ENCODE results near the gene HHAT.
"Not testable (repeated sequence)": the region's sequence is repeated elsewhere in the genome, so short reads cannot be mapped to it uniquely, and the experiment has no call there.

Gene HHAT

DNA sequence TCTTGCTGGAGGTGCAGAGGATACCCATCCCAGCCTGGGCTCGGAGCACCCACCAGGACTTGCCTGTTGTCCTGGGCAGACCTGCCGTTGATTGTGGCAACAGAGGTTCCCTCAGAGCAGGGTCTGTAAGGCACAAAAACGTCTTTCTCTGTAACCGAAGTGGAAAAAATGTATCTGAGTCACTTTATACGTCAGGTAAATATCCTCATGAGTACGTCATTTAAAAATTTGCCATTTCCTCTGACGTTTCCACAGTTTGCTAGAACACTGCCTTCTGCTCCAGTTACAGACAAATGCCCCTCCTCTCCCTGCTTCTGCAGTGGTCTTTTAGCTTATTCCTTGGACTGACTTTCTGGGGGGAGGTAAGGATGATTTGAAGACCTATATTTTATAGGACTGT, 326.8 kb downstream of the HHAT start:
- no peaks in the 10 kb centered on the region for H3K4me1 ChIP-seq (ENCODE audit: insufficient read depth, low read length, poor library complexity, severe bottlenecking)
- no peak overlapping the region for H3K4me3 ChIP-seq (ENCODE audit: low read length, poor library complexity, severe bottlenecking)
- no peak overlapping the region for H3K4me2 ChIP-seq (ENCODE audit: low read depth, low read length, poor library complexity, severe bottlenecking)
- H3F3A ChIP-seq (ENCODE audit: low read depth): no peaks in the 10 kb centered on the region
- no peaks in the 10 kb centered on the region for H3K27me3 ChIP-seq (ENCODE audit: insufficient read depth, low read length, poor library complexity, severe bottlenecking)
- no peaks in the 10 kb centered on the region for H3K36me3 ChIP-seq (ENCODE audit: insufficient read depth, low read length)
- H3K9me2 ChIP-seq (replicated peaks; ENCODE audit: low read depth, low read length): no peaks in the 10 kb centered on the region
- no peak overlapping the region for H2AFZ ChIP-seq (ENCODE audit: low read length)
- no peak overlapping the region for H3K9ac ChIP-seq (ENCODE audit: low read depth, low read length, poor library complexity, severe bottlenecking)
- TF ChIP-seq, protein P1, sequence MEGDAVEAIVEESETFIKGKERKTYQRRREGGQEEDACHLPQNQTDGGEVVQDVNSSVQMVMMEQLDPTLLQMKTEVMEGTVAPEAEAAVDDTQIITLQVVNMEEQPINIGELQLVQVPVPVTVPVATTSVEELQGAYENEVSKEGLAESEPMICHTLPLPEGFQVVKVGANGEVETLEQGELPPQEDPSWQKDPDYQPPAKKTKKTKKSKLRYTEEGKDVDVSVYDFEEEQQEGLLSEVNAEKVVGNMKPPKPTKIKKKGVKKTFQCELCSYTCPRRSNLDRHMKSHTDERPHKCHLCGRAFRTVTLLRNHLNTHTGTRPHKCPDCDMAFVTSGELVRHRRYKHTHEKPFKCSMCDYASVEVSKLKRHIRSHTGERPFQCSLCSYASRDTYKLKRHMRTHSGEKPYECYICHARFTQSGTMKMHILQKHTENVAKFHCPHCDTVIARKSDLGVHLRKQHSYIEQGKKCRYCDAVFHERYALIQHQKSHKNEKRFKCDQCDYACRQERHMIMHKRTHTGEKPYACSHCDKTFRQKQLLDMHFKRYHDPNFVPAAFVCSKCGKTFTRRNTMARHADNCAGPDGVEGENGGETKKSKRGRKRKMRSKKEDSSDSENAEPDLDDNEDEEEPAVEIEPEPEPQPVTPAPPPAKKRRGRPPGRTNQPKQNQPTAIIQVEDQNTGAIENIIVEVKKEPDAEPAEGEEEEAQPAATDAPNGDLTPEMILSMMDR (conservative IDR thresholded peaks at IDR 0.05; ENCODE audit: low read length): no peak
- TF ChIP-seq EZH2phosphoT487 (IDR thresholded peaks at IDR 0.05; ENCODE audit: borderline replicate concordance): no peak
- no peaks in the 10 kb centered on the region for H3K9me3 ChIP-seq (ENCODE audit: insufficient read depth, low read depth, low read length)
- H4K20me1 ChIP-seq (ENCODE audit: insufficient read depth, low read length, poor library complexity, severe bottlenecking): no peaks in the 10 kb centered on the region
- H3K79me2 ChIP-seq (ENCODE audit: insufficient read depth, low read length): no peaks in the 10 kb centered on the region

DNA sequence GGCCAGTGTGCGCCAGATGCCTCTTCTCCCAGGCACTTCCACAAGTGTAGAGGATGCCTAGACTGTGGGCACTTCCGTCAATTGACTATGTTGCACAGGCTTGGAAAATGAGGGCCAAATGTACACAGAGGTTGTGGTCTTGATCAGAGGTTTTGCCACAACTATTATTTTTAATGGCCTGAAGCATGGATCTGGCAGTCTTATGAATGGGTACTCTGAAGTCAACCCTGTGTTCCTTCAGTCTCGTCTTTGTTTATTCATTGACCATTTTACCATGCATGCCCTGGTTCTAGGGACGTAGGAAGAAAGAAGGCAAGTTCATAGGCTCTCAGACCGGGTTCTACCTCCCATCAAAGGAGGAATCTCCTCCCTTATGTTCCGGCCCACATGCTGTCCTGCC, 329.1 kb downstream of the HHAT start:
- no peaks in the 10 kb centered on the region for H4K20me1 ChIP-seq (ENCODE audit: insufficient read depth, low read length, poor library complexity, severe bottlenecking)
- H3K4me1 ChIP-seq (ENCODE audit: insufficient read depth, low read length, poor library complexity, severe bottlenecking): no peaks in the 10 kb centered on the region
- H3K4me2 ChIP-seq (ENCODE audit: low read depth, low read length, poor library complexity, severe bottlenecking): no peak overlapping the region
- no peaks in the 10 kb centered on the region for H3K79me2 ChIP-seq (ENCODE audit: insufficient read depth, low read length)
- H3K9ac ChIP-seq (ENCODE audit: low read depth, low read length, poor library complexity, severe bottlenecking): no peak overlapping the region
- H3K36me3 ChIP-seq (ENCODE audit: insufficient read depth, low read length): no peaks in the 10 kb centered on the region
- no peaks in the 10 kb centered on the region for H3K9me3 ChIP-seq (ENCODE audit: insufficient read depth, low read depth, low read length)
- no peak overlapping the region for H3K4me3 ChIP-seq (ENCODE audit: low read length, poor library complexity, severe bottlenecking)
- H3K27me3 ChIP-seq (ENCODE audit: insufficient read depth, low read length, poor library complexity, severe bottlenecking): no peaks in the 10 kb centered on the region
- no peak for TF ChIP-seq EZH2phosphoT487 (IDR thresholded peaks at IDR 0.05; ENCODE audit: borderline replicate concordance)
- TF ChIP-seq, protein P1 (conservative IDR thresholded peaks at IDR 0.05; ENCODE audit: low read length): no peak
- no peaks in the 10 kb centered on the region for H3K9me2 ChIP-seq (replicated peaks; ENCODE audit: low read depth, low read length)
- no peak overlapping the region for H2AFZ ChIP-seq (ENCODE audit: low read length)
- no peaks in the 10 kb centered on the region for H3F3A ChIP-seq (ENCODE audit: low read depth)

DNA sequence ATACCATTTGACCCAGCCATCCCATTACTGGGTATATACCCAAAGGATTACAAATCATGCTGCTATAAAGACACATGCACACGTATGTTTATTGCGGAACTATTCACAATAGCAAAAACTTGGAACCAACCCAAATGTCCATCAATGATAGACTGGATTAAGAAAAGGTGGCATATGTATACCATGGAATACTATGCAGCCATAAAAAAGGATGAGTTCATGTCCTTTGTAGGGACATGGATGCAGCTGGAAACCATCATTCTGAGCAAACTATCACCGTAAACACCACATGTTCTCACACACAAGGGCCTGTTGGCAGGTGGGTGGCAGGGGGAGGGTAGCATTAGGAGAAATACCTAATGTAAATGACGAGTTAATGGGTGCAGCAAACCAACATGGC, 332.8 kb downstream of the HHAT start:
- H3F3A ChIP-seq (ENCODE audit: low read depth); H4K20me1 ChIP-seq (ENCODE audit: insufficient read depth, low read length, poor library complexity, severe bottlenecking); H3K27me3 ChIP-seq (ENCODE audit: insufficient read depth, low read length, poor library complexity, severe bottlenecking); H3K9me3 ChIP-seq (ENCODE audit: insufficient read depth, low read depth, low read length); H3K4me1 ChIP-seq (ENCODE audit: insufficient read depth, low read length, poor library complexity, severe bottlenecking); H3K9me2 ChIP-seq (replicated peaks; ENCODE audit: low read depth, low read length); H3K79me2 ChIP-seq (ENCODE audit: insufficient read depth, low read length); H3K9ac ChIP-seq (ENCODE audit: low read depth, low read length, poor library complexity, severe bottlenecking); H3K4me2 ChIP-seq (ENCODE audit: low read depth, low read length, poor library complexity, severe bottlenecking); H2AFZ ChIP-seq (ENCODE audit: low read length); H3K4me3 ChIP-seq (ENCODE audit: low read length, poor library complexity, severe bottlenecking); H3K36me3 ChIP-seq (ENCODE audit: insufficient read depth, low read length): not testable (repeated sequence)

GRCh38 chr1:210662291-210663050, 333.8 kb downstream of the HHAT start:
- no peak overlapping the region for H3K4me3 ChIP-seq (ENCODE audit: low read length, poor library complexity, severe bottlenecking)

More at GRCh38 chr1:210662291-210663050, 333.8 kb downstream of the HHAT start:
- Histone ChIP-seq H3K9me2 (replicated peaks; ENCODE audit: low read depth, low read length) (no peaks in the 10 kb centered on the region), H3F3A (ENCODE audit: low read depth) (no peaks in the 10 kb centered on the region), H3K9ac (ENCODE audit: low read depth, low read length, poor library complexity, severe bottlenecking) (no peak overlapping the region), H4K20me1 (ENCODE audit: insufficient read depth, low read length, poor library complexity, severe bottlenecking) (no peaks in the 10 kb centered on the region), H2AFZ (ENCODE audit: low read length) (no peak overlapping the region), H3K36me3 (ENCODE audit: insufficient read depth, low read length) (no peaks in the 10 kb centered on the region), H3K4me1 (ENCODE audit: insufficient read depth, low read length, poor library complexity, severe bottlenecking) (peaks cover 8% of the 10 kb centered on the region), H3K79me2 (ENCODE audit: insufficient read depth, low read length) (no peaks in the 10 kb centered on the region), H3K27me3 (ENCODE audit: insufficient read depth, low read length, poor library complexity, severe bottlenecking) (no peaks in the 10 kb centered on the region), H3K9me3 (ENCODE audit: insufficient read depth, low read depth, low read length) (no peaks in the 10 kb centered on the region), H3K4me2 (ENCODE audit: low read depth, low read length, poor library complexity, severe bottlenecking) (no peak overlapping the region)
- TF ChIP-seq, protein P1 (conservative IDR thresholded peaks at IDR 0.05; ENCODE audit: low read length): no peak
- no peak for TF ChIP-seq EZH2phosphoT487 (IDR thresholded peaks at IDR 0.05; ENCODE audit: borderline replicate concordance)

Data from Loucy (cell line).